SK-N-SH treated with all-trans-retinoic acid at 6 μM for 48 hours (cell line): ENCODE results near the gene COMT.

Source experiments
- ATAC-seq: fragments of 200-7000 bp; cut with Tn5 transposase; 3 replicates; pipeline ENCODE4 v1.9.1; 2020; ENCODE audit warnings: mild to moderate bottlenecking, moderate library complexity
- ARNTL ChIP-seq: fragments of 450-650 bp; formaldehyde crosslinking; IDR thresholded peaks from 2 replicates; pipeline ENCODE4 v1.5.0; 2020; ENCODE audit warnings: low read depth, mild to moderate bottlenecking, moderate library complexity, borderline replicate concordance
- BACH2 ChIP-seq: fragments of 250-450 bp; sonication (Bioruptor Pico); IDR thresholded peaks from 2 replicates; pipeline ENCODE4 v1.9.0; 2021; ENCODE audit warnings: mild to moderate bottlenecking, borderline replicate concordance
- CSDC2 ChIP-seq: fragments of 250-450 bp; sonication (Bioruptor Pico); IDR thresholded peaks from 2 replicates; pipeline ENCODE4 v1.5.0; 2020; ENCODE audit warnings: mild to moderate bottlenecking, moderate library complexity
- GLIS3 ChIP-seq: fragments of 250-450 bp; sonication (Bioruptor Pico); IDR thresholded peaks from 2 replicates; pipeline ENCODE4 v1.5.0; 2020; ENCODE audit warnings: mild to moderate bottlenecking, moderate library complexity
- ISL1 ChIP-seq: fragments of 250-450 bp; sonication (Bioruptor Pico); IDR thresholded peaks from 2 replicates; pipeline ENCODE4 v2.1.2; 2022; ENCODE audit warnings: mild to moderate bottlenecking, moderate library complexity
- OSR1 ChIP-seq: fragments of 250-450 bp; sonication (Bioruptor Pico); IDR thresholded peaks from 2 replicates; pipeline ENCODE4 v1.8.0; 2022; ENCODE audit warnings: moderate library complexity, mild to moderate bottlenecking, inconsistent platforms
- PPARA ChIP-seq: fragments of 250-450 bp; sonication (Bioruptor Pico); IDR thresholded peaks from 2 replicates; pipeline ENCODE4 v1.5.0; 2020; ENCODE audit warnings: mild to moderate bottlenecking, borderline replicate concordance
- RARB ChIP-seq: fragments of 250-450 bp; sonication (Bioruptor Pico); IDR thresholded peaks from 2 replicates; pipeline ENCODE4 v1.8.0; 2021; ENCODE audit warnings: mild to moderate bottlenecking, moderate library complexity
- SNAI2 ChIP-seq: fragments of 250-450 bp; sonication (Bioruptor Pico); IDR thresholded peaks from 2 replicates; pipeline ENCODE4 v1.5.0; 2020; ENCODE audit warnings: mild to moderate bottlenecking, moderate library complexity
- TCF4 ChIP-seq: fragments of 250-450 bp; sonication (Bioruptor Pico); IDR thresholded peaks from 2 replicates; pipeline ENCODE4 v1.8.0; 2021; ENCODE audit warnings: mild to moderate bottlenecking, moderate library complexity, borderline replicate concordance
- TOX ChIP-seq: fragments of 250-450 bp; sonication (Bioruptor Pico); IDR thresholded peaks from 2 replicates; pipeline ENCODE4 v1.8.0; 2021; ENCODE audit warnings: mild to moderate bottlenecking, moderate library complexity, borderline replicate concordance
- ZC3H10 ChIP-seq: fragments of 250-450 bp; sonication (Bioruptor Pico); IDR thresholded peaks from 2 replicates; pipeline ENCODE4 v1.5.1; 2021; ENCODE audit warnings: mild to moderate bottlenecking, moderate library complexity
- ZFP3 ChIP-seq: fragments of 250-450 bp; sonication (Bioruptor Pico); IDR thresholded peaks from 2 replicates; pipeline ENCODE4 v1.5.0; 2020; ENCODE audit warnings: mild to moderate bottlenecking, moderate library complexity
- ZFP30 ChIP-seq: fragments of 450-650 bp; formaldehyde crosslinking; IDR thresholded peaks from 2 replicates; pipeline ENCODE4 v1.5.0; 2022; ENCODE audit warnings: mild to moderate bottlenecking, moderate library complexity
- ZNF565 ChIP-seq: fragments of 450-650 bp; formaldehyde crosslinking; conservative IDR thresholded peaks from 2 replicates; pipeline ENCODE4 v1.5.0; 2020; ENCODE audit warnings: low read depth, mild to moderate bottlenecking, moderate library complexity
- ZNF70 ChIP-seq: fragments of 450-650 bp; formaldehyde crosslinking; IDR thresholded peaks from 2 replicates; pipeline ENCODE4 v1.5.0; 2020; ENCODE audit warnings: mild to moderate bottlenecking, moderate library complexity
- TF ChIP-seq, protein P1 (sequence below): fragments of 250-450 bp; sonication (Bioruptor Pico); IDR thresholded peaks from 2 replicates; pipeline ENCODE4 v1.8.0; 2020; ENCODE audit warnings: mild to moderate bottlenecking, moderate library complexity, borderline replicate concordance
- TF ChIP-seq, protein P2 (sequence below): fragments of 250-450 bp; sonication (Bioruptor Pico); IDR thresholded peaks from 2 replicates; pipeline ENCODE4 v1.5.1; 2021; ENCODE audit warnings: mild to moderate bottlenecking, moderate library complexity
- TF ChIP-seq, protein P3 (sequence below): fragments of 250-450 bp; sonication (Bioruptor Pico); IDR thresholded peaks from 2 replicates; pipeline ENCODE4 v1.8.0; 2021; ENCODE audit warnings: low read depth, mild to moderate bottlenecking, moderate library complexity, borderline replicate concordance
- TF ChIP-seq, protein P4 (sequence below): fragments of 250-450 bp; sonication (Bioruptor Pico); IDR thresholded peaks from 2 replicates; pipeline ENCODE4 v1.5.0; 2020; ENCODE audit warnings: mild to moderate bottlenecking, moderate library complexity
- TF ChIP-seq, protein P5 (sequence below): fragments of 250-450 bp; sonication (Bioruptor Pico); IDR thresholded peaks from 2 replicates; pipeline ENCODE4 v1.5.1; 2020; ENCODE audit warnings: low read depth, mild to moderate bottlenecking, moderate library complexity

COMT gene

DNA sequence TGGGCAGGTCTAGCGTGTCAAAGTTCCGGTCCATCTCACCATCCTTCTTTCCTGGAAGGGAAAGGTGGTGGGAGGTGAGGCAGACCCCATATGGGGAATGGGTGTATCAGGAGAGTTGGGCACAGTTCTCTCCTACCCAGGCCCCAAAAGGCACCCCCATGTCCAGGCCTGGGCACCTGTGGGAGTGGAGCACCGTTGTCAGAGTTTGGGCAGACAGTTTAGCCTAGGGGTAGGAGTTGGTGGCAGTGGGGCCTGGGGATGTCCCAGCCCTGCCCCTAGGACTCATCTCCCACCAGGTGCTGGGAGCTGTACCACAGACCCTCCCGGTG lies 34.1 kb downstream of the COMT start:
- ATAC-seq: no peak
- TF ChIP-seq, protein P1, sequence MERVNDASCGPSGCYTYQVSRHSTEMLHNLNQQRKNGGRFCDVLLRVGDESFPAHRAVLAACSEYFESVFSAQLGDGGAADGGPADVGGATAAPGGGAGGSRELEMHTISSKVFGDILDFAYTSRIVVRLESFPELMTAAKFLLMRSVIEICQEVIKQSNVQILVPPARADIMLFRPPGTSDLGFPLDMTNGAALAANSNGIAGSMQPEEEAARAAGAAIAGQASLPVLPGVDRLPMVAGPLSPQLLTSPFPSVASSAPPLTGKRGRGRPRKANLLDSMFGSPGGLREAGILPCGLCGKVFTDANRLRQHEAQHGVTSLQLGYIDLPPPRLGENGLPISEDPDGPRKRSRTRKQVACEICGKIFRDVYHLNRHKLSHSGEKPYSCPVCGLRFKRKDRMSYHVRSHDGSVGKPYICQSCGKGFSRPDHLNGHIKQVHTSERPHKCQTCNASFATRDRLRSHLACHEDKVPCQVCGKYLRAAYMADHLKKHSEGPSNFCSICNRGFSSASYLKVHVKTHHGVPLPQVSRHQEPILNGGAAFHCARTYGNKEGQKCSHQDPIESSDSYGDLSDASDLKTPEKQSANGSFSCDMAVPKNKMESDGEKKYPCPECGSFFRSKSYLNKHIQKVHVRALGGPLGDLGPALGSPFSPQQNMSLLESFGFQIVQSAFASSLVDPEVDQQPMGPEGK (CRISPR knock-in tag): no peak
- TF ChIP-seq ZFP3 (CRISPR knock-in tag): no peak
- TF ChIP-seq, protein P2, sequence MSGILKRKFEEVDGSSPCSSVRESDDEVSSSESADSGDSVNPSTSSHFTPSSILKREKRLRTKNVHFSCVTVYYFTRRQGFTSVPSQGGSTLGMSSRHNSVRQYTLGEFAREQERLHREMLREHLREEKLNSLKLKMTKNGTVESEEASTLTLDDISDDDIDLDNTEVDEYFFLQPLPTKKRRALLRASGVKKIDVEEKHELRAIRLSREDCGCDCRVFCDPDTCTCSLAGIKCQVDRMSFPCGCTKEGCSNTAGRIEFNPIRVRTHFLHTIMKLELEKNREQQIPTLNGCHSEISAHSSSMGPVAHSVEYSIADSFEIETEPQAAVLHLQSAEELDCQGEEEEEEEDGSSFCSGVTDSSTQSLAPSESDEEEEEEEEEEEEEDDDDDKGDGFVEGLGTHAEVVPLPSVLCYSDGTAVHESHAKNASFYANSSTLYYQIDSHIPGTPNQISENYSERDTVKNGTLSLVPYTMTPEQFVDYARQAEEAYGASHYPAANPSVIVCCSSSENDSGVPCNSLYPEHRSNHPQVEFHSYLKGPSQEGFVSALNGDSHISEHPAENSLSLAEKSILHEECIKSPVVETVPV (CRISPR knock-in tag): no peak
- TF ChIP-seq CSDC2 (CRISPR knock-in tag): no peak
- no peak for TF ChIP-seq ZFP30 (CRISPR knock-in tag)
- TF ChIP-seq, protein P3, sequence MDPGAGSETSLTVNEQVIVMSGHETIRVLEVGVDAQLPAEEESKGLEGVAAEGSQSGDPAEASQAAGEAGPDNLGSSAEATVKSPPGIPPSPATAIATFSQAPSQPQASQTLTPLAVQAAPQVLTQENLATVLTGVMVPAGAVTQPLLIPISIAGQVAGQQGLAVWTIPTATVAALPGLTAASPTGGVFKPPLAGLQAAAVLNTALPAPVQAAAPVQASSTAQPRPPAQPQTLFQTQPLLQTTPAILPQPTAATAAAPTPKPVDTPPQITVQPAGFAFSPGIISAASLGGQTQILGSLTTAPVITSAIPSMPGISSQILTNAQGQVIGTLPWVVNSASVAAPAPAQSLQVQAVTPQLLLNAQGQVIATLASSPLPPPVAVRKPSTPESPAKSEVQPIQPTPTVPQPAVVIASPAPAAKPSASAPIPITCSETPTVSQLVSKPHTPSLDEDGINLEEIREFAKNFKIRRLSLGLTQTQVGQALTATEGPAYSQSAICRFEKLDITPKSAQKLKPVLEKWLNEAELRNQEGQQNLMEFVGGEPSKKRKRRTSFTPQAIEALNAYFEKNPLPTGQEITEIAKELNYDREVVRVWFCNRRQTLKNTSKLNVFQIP (CRISPR knock-in tag): no peak
- no peak for TF ChIP-seq ARNTL (CRISPR knock-in tag)

DNA sequence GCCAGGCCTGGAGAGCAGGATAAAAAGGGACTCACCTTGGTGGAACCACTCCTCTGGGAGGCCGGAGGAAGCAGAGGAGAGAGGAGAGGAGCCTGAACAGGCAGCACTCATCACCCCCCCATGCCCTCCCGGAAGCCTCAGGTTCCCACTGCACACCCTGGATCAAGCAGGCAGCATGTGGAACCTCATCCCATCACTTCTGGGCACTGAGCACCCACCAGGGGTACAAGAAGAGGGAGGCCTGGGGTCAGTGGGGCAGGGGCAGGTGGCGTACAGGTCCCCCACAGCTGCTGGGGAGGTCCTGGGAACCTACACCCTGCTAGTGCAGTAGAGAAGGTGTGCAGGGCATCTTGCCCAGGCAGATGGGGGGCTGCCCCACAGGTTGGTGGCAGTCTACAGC lies 35.1 kb downstream of the COMT start:
- no peak for TF ChIP-seq OSR1 (CRISPR knock-in tag)
- no peak for TF ChIP-seq BACH2 (CRISPR knock-in tag)
- TF ChIP-seq ZNF70: no peak
- TF ChIP-seq, protein P1 (CRISPR knock-in tag): no peak
- TF ChIP-seq GLIS3 (CRISPR knock-in tag): no peak
- no peak for TF ChIP-seq ISL1 (CRISPR knock-in tag)
- TF ChIP-seq TOX (CRISPR knock-in tag): no peak
- no peak for TF ChIP-seq ZC3H10 (CRISPR knock-in tag)
- no peak for TF ChIP-seq SNAI2 (CRISPR knock-in tag)
- TF ChIP-seq ZNF565 (CRISPR knock-in tag): no peak
- TF ChIP-seq, protein P4, sequence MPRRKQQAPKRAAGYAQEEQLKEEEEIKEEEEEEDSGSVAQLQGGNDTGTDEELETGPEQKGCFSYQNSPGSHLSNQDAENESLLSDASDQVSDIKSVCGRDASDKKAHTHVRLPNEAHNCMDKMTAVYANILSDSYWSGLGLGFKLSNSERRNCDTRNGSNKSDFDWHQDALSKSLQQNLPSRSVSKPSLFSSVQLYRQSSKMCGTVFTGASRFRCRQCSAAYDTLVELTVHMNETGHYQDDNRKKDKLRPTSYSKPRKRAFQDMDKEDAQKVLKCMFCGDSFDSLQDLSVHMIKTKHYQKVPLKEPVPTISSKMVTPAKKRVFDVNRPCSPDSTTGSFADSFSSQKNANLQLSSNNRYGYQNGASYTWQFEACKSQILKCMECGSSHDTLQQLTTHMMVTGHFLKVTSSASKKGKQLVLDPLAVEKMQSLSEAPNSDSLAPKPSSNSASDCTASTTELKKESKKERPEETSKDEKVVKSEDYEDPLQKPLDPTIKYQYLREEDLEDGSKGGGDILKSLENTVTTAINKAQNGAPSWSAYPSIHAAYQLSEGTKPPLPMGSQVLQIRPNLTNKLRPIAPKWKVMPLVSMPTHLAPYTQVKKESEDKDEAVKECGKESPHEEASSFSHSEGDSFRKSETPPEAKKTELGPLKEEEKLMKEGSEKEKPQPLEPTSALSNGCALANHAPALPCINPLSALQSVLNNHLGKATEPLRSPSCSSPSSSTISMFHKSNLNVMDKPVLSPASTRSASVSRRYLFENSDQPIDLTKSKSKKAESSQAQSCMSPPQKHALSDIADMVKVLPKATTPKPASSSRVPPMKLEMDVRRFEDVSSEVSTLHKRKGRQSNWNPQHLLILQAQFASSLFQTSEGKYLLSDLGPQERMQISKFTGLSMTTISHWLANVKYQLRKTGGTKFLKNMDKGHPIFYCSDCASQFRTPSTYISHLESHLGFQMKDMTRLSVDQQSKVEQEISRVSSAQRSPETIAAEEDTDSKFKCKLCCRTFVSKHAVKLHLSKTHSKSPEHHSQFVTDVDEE (CRISPR knock-in tag): no peak
- no peak for TF ChIP-seq ARNTL (CRISPR knock-in tag)
- TF ChIP-seq TCF4 (CRISPR knock-in tag): no peak
- TF ChIP-seq ZFP3 (CRISPR knock-in tag): no peak
- TF ChIP-seq, protein P2 (CRISPR knock-in tag): no peak
- TF ChIP-seq PPARA (CRISPR knock-in tag): no peak
- TF ChIP-seq, protein P5, sequence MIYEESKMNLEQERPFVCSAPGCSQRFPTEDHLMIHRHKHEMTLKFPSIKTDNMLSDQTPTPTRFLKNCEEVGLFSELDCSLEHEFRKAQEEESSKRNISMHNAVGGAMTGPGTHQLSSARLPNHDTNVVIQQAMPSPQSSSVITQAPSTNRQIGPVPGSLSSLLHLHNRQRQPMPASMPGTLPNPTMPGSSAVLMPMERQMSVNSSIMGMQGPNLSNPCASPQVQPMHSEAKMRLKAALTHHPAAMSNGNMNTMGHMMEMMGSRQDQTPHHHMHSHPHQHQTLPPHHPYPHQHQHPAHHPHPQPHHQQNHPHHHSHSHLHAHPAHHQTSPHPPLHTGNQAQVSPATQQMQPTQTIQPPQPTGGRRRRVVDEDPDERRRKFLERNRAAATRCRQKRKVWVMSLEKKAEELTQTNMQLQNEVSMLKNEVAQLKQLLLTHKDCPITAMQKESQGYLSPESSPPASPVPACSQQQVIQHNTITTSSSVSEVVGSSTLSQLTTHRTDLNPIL (CRISPR knock-in tag): no peak
- TF ChIP-seq, protein P3 (CRISPR knock-in tag): no peak
- TF ChIP-seq RARB: no peak
- ATAC-seq: no peak
